Measurements from ENCODE around the gene OXT. TPM values are rescaled to one million over a fixed set of nuclear protein-coding genes. Genes with fewer than 3 reads are reported as not detected.

Gene OXT
- total and polyA plus RNA-seq, 2 of the 13 experiments (the other 11 are each of a cell fraction or from before 2014, with no cell fraction given) = not detected

DNA sequence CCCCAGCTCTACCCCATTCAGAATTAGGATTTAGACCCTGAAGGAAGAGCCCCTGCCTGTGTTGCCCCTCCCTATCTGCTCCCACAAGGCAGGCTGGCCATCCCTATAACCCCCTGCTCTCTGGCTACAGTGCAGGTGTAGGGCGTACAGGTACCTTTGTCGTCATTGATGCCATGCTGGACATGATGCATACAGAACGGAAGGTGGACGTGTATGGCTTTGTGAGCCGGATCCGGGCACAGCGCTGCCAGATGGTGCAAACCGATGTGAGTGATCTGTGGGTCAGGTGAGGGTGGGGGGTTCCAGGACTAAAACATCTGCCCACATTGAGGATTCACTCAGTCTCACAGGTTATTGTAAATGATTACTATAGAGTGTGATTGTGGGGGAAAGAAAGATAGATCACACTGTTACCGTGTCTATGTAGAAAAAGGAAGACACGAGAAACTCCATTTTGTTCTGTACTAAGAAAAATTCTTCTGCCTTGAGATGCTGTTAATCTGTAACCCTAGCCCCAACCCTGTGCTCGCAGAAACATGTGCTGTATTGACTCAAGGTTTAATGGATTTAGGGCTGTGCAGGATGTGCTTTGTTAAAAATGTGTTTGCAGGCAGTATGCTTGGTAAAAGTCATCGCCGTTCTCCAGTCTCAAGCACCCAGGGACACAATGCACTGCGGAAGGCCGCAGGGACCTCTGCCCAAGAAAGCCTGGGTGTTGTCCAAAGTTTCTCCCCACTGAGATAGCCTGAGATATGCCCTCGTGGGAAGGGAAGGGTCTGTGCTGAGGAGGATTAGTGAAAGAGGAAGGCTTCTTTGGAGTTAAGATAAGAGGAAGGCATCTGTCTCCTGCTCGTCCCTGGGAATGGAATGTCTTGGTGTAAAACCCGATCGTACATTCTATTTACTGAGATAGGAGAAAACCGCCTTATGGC is 48.6 kb upstream of the OXT start (continued):
- TF ChIP-seq, protein P1, sequence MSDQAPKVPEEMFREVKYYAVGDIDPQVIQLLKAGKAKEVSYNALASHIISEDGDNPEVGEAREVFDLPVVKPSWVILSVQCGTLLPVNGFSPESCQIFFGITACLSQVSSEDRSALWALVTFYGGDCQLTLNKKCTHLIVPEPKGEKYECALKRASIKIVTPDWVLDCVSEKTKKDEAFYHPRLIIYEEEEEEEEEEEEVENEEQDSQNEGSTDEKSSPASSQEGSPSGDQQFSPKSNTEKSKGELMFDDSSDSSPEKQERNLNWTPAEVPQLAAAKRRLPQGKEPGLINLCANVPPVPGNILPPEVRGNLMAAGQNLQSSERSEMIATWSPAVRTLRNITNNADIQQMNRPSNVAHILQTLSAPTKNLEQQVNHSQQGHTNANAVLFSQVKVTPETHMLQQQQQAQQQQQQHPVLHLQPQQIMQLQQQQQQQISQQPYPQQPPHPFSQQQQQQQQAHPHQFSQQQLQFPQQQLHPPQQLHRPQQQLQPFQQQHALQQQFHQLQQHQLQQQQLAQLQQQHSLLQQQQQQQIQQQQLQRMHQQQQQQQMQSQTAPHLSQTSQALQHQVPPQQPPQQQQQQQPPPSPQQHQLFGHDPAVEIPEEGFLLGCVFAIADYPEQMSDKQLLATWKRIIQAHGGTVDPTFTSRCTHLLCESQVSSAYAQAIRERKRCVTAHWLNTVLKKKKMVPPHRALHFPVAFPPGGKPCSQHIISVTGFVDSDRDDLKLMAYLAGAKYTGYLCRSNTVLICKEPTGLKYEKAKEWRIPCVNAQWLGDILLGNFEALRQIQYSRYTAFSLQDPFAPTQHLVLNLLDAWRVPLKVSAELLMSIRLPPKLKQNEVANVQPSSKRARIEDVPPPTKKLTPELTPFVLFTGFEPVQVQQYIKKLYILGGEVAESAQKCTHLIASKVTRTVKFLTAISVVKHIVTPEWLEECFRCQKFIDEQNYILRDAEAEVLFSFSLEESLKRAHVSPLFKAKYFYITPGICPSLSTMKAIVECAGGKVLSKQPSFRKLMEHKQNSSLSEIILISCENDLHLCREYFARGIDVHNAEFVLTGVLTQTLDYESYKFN (CRISPR knock-in tag; conservative IDR thresholded peaks at IDR 0.05) = peak; percentile 58; the same call in 1 of the 2 replicates
- TF ChIP-seq, protein P2, sequence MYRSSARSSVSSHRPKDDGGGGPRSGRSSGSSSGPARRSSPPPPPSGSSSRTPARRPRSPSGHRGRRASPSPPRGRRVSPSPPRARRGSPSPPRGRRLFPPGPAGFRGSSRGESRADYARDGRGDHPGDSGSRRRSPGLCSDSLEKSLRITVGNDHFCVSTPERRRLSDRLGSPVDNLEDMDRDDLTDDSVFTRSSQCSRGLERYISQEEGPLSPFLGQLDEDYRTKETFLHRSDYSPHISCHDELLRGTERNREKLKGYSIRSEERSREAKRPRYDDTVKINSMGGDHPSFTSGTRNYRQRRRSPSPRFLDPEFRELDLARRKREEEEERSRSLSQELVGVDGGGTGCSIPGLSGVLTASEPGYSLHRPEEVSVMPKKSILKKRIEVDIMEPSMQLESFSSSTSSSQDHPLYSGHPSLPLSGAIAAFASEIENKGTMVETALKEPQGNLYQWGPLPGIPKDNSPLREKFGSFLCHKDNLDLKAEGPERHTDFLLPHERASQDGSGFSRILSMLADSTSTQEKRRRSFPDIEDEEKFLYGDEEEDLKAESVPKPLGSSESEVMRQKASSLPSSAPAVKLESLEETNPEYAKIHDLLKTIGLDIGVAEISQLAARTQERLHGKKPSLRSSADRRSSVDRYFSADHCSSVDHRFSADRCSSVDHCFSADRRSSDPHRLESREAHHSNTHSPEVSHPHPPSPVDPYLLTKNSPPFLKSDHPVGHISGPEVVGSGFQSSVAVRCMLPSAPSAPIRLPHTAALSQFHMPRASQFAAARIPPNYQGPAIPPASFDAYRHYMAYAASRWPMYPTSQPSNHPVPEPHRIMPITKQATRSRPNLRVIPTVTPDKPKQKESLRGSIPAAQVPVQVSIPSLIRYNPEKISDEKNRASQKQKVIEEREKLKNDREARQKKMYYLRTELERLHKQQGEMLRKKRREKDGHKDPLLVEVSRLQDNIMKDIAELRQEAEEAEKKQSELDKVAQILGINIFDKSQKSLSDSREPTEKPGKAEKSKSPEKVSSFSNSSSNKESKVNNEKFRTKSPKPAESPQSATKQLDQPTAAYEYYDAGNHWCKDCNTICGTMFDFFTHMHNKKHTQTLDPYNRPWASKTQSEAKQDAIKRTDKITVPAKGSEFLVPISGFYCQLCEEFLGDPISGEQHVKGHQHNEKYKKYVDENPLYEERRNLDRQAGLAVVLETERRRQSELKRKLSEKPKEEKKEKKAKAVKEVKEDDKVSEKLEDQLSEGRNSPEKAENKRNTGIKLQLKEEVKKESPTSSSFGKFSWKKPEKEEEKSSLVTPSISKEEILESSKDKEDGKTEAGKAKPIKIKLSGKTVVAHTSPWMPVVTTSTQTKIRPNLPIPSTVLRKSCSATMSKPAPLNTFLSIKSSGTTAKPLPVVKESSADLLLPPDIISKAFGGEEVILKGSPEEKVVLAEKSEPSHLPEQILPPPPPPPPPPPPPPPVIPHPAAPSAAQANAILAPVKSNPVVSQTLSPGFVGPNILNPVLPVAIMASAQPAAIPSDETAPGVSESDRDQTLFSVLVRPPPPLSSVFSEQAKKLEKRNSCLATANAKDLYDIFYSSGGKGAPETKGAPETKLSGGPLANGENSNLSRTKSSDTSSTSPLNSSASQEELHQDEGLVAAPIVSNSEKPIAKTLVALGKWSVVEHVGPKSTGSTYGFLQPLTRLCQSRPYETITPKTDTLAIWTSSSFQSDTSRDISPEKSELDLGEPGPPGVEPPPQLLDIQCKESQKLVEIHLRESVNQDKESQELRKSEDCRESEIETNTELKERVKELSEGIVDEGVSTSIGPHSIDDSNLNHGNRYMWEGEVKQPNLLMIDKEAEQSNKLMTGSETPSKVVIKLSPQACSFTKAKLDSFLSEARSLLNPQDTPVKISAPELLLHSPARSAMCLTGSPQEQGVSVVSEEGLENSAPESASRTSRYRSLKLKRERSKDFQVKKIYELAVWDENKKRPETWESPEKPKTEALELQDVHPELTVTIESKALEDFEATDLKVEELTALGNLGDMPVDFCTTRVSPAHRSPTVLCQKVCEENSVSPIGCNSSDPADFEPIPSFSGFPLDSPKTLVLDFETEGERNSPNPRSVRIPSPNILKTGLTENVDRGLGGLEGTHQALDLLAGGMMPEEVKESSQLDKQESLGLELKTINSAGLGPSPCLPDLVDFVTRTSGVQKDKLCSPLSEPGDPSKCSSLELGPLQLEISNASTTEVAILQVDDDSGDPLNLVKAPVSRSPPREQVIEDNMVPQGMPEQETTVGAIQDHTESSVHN (CRISPR knock-in tag; IDR thresholded peaks at IDR 0.05) = peak; percentile 26; the same call in 1 of the 2 replicates
- TF ChIP-seq MIXL1 (CRISPR knock-in tag; IDR thresholded peaks at IDR 0.05) (0 out of 2 replicates have a peak, but pooled peaks have one; percentile 25), ETV5 (CRISPR knock-in tag; IDR thresholded peaks at IDR 0.05; ENCODE audit: borderline replicate concordance) (0 out of 2 replicates have a peak, but pooled peaks have one; percentile 17), MED1 (CRISPR knock-in tag; IDR thresholded peaks at IDR 0.05) (peak; percentile 19; the same call in 1 of the 2 replicates), ZNF350 (CRISPR knock-in tag; IDR thresholded peaks at IDR 0.05; ENCODE audit: borderline replicate concordance, low read depth) (0 out of 2 replicates have a peak, but pooled peaks have one; percentile 7), DMAP1 (CRISPR knock-in tag; IDR thresholded peaks at IDR 0.05) (peak; percentile 44; the same call in 1 of the 2 replicates)
- TF ChIP-seq, protein P3, sequence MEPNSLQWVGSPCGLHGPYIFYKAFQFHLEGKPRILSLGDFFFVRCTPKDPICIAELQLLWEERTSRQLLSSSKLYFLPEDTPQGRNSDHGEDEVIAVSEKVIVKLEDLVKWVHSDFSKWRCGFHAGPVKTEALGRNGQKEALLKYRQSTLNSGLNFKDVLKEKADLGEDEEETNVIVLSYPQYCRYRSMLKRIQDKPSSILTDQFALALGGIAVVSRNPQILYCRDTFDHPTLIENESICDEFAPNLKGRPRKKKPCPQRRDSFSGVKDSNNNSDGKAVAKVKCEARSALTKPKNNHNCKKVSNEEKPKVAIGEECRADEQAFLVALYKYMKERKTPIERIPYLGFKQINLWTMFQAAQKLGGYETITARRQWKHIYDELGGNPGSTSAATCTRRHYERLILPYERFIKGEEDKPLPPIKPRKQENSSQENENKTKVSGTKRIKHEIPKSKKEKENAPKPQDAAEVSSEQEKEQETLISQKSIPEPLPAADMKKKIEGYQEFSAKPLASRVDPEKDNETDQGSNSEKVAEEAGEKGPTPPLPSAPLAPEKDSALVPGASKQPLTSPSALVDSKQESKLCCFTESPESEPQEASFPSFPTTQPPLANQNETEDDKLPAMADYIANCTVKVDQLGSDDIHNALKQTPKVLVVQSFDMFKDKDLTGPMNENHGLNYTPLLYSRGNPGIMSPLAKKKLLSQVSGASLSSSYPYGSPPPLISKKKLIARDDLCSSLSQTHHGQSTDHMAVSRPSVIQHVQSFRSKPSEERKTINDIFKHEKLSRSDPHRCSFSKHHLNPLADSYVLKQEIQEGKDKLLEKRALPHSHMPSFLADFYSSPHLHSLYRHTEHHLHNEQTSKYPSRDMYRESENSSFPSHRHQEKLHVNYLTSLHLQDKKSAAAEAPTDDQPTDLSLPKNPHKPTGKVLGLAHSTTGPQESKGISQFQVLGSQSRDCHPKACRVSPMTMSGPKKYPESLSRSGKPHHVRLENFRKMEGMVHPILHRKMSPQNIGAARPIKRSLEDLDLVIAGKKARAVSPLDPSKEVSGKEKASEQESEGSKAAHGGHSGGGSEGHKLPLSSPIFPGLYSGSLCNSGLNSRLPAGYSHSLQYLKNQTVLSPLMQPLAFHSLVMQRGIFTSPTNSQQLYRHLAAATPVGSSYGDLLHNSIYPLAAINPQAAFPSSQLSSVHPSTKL (CRISPR knock-in tag; IDR thresholded peaks at IDR 0.05) = peak; percentile 51; the same call in 1 of the 2 replicates
- TF ChIP-seq, protein P4, sequence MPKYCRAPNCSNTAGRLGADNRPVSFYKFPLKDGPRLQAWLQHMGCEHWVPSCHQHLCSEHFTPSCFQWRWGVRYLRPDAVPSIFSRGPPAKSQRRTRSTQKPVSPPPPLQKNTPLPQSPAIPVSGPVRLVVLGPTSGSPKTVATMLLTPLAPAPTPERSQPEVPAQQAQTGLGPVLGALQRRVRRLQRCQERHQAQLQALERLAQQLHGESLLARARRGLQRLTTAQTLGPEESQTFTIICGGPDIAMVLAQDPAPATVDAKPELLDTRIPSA (CRISPR knock-in tag; IDR thresholded peaks at IDR 0.05; ENCODE audit: borderline replicate concordance) = 0 out of 2 replicates have a peak, but pooled peaks have one; percentile 22
